HG03039 (cell line): ENCODE data around the gene DUS3L.

Experiments
- ATAC-seq: cut with Tn5 transposase; IDR thresholded peaks from one replicate; pipeline ENCODE4 v1.9.1; 2021; ENCODE audit warnings: mild to moderate bottlenecking, moderate library complexity; ENCODE audit not compliant: unreplicated experiment

DUS3L gene

GRCh38 chr19:5822181-5822844, 31.4 kb upstream of the DUS3L start:
- no peak for ATAC-seq

GRCh38 chr19:5821521-5822180, 30.7 kb upstream of the DUS3L start:
- ATAC-seq: no peak

GRCh38 chr19:5820785-5821184, 29.8 kb upstream of the DUS3L start:
- ATAC-seq: no peak

GRCh38 chr19:5818594-5818993, 27.6 kb upstream of the DUS3L start:
- ATAC-seq: no peak

GRCh38 chr19:5817218-5817617, 26.3 kb upstream of the DUS3L start:
- ATAC-seq: no peak

GRCh38 chr19:5814852-5815246, 23.9 kb upstream of the DUS3L start:
- no peak for ATAC-seq

- ATAC-seq: no peak
Measured at GRCh38 chr19:5814123-5814851, 23.3 kb upstream of the DUS3L start.

GRCh38 chr19:5811117-5811516, 20.2 kb upstream of the DUS3L start:
- no peak for ATAC-seq

GRCh38 chr19:5809469-5809868, 18.5 kb upstream of the DUS3L start:
- no peak for ATAC-seq

GRCh38 chr19:5809053-5809452, 18.1 kb upstream of the DUS3L start:
- ATAC-seq: no peak

GRCh38 chr19:5808120-5808816, 17.3 kb upstream of the DUS3L start:
- ATAC-seq: no peak

GRCh38 chr19:5806905-5807304, 15.9 kb upstream of the DUS3L start:
- ATAC-seq: no peak

GRCh38 chr19:5806133-5806489, 15.1 kb upstream of the DUS3L start:
- ATAC-seq: no peak

- ATAC-seq: no peak
Measured at GRCh38 chr19:5805462-5806132, 14.6 kb upstream of the DUS3L start.

- no peak for ATAC-seq
Measured at GRCh38 chr19:5804516-5805461, 13.8 kb upstream of the DUS3L start, which contains the start of gene NRTN. Gene NRTN, plus strand, starts transcription at chr19:5805067. Its CDS starts 19,099 bp downstream, at chr19:5824166.

GRCh38 chr19:5803752-5804515, 13.0 kb upstream of the DUS3L start:
- no peak for ATAC-seq

GRCh38 chr19:5803441-5803751, 12.4 kb upstream of the DUS3L start:
- no peak for ATAC-seq

- ATAC-seq: no peak
Measured at GRCh38 chr19:5801796-5802619, 11.0 kb upstream of the DUS3L start.
